Activated T-cell treated with anti-CD3 and anti-CD28 coated beads, Interleukin-2, amount 50 U/mL, for 48 hours (primary cell): ENCODE measurements around the gene LRRC46.

Experiments
- DNase-seq, 2 experiments: peaks; one replicate each; pipeline ENCODE4 v3.0.0-alpha.2; 2020

LRRC46 gene

DNA sequence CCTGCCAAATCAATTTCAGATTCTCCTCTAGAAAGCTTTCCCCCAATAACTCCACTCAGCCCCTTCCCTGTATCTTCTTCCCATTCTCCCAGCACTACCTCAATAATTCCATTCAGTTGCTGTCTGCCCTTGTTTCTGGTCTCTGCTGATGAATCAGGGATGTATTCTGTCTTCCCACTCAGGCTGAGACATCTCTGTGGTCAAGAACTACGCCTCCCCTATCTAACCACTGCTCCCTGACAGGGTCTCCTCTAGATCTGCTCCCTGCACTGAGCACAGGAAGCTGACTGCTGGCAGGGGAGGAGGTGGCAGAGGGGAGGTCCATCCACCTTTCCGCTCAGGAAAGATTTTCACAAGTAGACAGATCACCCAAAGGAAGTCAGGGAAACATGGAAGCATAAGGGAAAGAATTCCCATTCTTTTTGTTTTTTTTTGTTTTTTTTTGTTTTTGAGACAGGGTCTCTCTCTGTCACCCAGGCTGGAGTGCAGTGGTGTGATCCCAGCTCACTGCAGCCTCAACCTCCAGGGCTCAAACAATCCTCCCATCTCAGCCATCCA is 47.6 kb downstream of the LRRC46 start:
- DNase-seq = peak in 1 of 2 experiments; percentile 36

DNA sequence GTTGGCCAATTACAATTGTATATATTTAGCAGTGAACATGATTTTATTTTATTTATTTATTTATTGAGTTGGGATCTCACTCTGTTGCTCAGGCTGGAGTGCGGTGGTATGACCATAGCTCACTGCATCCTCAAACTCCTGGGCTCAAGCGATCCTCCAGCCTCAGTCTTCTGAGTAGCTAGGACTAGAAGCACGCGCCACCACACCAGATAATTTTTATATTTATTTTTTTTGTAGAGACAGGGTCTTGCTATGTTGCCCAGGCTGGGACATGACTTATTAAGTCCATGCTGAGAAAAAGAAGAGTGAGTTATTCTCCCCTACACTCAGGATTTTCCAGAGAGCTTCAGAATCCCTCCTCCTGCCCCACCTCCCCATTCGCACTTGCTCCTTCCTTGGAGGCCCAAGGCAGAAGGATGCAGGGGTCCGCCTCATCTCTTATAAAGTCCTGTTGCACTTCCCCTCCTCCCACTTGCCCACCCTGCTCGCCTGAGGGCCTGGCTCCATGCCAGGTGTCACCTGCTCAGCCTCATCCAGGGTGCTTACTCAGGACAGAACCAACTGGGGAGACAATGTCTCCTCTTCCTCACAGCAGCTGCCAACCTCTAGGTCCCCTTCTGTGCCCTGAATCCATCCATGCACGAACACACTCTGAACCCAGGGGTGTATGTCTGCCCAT is 48.4 kb downstream of the LRRC46 start:
- DNase-seq = no peak

DNA sequence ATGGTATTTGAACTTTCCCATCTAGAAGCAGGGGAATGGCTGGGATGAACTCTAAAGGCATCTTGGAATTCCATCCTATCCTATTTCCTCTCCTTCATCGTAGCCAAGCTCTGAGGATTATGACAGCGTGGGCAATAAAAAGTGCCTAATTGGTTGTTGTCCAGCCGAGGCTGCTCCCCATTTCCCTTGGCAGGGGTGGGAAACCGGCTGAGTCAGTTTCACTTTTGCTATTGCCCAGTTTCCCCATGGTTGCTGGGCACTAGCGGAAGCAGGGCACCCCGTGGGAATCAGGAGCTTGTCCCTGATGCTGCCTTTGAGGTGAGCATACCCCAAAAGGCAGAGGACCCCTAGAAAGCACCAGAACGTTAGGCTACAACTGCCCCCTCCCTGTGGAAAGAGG is 50.8 kb downstream of the LRRC46 start:
- DNase-seq = no peak

DNA sequence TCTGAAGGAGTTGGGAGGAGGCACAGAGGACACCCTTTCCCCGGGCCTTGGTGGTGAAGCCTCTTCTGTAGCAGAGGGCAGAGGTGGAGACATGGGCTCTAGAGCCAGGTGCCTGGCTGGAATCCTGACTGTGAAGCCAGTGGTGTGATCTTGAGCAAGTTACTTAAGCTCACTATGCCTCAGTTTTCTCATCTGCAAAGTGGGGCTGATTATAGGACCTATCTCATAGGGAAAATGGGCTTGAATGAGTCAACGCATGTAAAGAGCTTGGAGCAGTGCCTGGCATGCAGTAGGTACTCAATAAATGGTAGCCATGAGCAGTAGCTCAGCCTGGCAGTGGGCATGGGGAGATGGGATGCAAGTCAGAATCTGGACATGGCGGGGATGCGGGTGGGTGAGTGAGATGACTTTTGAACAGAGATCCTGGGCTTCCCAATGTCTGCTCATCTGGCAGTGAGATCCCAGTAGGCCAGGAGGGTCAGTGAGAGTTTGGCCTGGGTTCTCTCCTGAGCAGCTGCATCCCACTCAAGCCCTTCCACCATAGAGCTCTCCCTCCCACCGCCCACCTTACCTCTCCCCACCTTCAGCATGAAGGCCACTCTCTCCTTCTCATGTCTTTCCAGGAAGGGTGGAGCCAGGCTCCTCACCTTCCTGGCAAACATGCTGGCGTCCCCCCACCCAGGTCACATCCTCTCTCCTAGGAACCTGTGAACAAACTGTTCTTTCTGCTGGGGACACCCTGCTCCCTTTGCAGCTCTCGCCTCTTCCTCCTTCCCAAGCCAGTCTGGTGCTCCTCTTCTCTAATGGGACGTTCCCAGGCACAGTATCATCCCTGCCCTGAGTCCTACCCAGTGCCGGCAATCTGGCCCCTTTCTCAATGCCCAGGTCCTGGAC is 51.5 kb downstream of the LRRC46 start:
- no peak for DNase-seq

DNA sequence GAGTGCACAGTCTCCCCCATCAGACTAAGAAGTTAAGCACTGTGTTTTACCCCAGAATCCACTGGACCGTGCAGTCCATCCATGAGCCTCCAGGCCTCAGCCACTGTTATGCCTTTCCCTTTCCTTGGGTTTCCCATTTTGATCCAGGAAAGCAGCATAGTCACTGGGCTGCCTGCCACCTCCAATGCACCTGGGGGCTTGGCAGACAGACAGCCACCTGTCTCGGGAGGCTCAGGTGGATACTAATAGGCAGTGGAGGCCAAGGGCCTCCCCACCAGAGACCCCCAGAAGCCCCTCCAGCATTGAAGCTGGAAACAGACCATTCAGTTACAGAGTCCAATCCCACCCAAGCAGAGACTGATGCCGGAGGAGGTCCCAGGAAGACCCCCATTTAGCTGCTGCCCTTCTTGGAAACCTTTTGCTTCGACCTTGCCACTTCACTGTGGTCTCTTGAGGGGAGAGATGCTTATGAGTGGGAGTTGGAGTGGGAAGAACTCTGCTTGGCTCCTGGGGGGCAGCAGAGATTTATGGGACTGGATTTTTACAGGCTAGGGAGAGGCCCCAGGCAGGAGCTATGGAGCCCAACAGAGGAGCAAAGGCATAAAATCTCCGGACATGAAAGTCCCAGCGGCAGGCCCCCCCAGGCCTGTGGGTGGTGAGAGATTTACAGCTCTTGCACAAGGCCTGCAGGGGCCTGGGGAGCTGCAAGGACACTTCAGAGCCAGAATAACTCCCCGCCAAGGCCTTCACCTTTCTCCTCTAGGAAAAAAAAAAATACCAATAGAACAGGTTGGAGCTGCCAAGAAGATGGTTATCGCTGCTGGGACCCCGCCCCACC is 52.3 kb downstream of the LRRC46 start:
- DNase-seq = no peak

DNA sequence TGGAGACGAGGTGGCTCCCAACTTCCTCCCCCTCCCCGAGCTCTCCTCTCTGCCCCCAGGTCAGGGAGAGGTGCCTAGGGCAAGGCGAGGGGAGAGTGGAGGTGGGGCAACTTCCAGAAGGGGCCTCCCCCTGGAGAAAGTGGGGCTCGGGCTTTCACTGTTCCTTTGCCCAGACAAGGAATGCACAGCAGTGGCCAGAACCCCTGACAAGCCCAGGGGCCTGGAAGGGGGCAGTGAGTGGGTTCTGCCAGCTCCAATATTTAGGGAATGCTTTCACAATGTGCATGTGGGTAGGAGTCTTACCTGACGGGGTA is 52.9 kb downstream of the LRRC46 start:
- DNase-seq = no peak

DNA sequence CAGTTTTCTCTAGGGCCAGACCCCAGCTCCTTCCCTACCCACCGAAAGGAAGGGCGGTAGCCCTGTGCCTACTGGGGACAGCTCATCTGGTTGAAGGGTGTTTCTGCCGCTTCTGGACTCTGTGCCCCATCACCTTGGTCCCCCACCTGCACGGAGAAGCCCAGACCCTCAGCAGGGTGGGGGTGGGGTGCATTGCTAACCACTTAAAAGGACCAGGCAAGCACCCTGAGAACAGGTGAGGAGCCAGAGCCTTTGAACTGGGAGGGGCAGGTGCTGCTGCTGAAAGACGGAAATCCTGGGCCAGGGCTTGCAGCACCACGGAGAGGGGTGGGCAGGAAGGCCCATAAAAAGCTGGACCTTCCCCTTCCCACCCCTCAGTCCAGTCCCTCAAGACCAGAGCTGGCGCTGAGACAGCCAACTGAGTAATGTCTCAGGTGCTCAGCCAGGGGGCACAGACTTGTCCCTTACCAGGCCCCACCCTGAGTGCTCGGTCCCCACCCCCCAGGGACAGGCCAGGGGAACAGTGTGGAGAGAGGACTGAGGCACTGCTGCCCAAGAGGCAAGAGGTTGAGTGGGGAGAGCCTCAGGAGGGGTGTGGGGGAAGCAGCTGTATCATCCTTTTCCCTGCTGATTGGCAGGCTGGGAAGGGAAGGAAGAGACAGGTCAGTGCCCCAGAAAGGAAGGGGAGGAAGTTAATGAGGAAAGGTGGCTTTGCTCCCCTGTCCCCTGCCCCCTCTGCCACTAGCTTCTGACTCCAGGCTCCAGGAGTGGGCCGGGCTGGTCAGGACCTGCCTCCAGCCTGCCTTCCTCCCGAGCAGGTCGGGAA is 53.6 kb downstream of the LRRC46 start:
- no peak for DNase-seq
